H1 (cell line): ENCODE measurements around the gene SLC7A11. TPM values are rescaled to one million over a fixed set of nuclear protein-coding genes. Genes with fewer than 3 reads are reported as not detected.

Source experiments
- CTCF ChIA-PET: fragments of 300-600 bp; sonication (Branson Sonifier 250); formaldehyde crosslinking; loops from one replicate; lab custom pipeline; 2021; ENCODE audit not compliant: partially characterized antibody; lab: Charles Lee
- POLR2A ChIA-PET: fragments of 300-600 bp; sonication (Branson Sonifier 250); formaldehyde crosslinking; loops from one replicate; lab custom pipeline; 2021; ENCODE audit warnings: inconsistent platforms; ENCODE audit not compliant: partially characterized antibody; lab: Charles Lee
- DNase-seq, 2 experiments: peaks; one replicate each; pipeline versions ENCODE4 v3.0.0 to v3.0.0-alpha.2; 2010 to 2022; ENCODE audit warnings: low spot score in 2 of 2, low read depth in 1 of 2, mixed read lengths in 1 of 2
- FAIRE-seq: peaks from 2 replicates; lab custom pipeline; 2011; peaks lifted over from hg19 to GRCh38; lab: Jason Lieb, UNC
- H2AFZ ChIP-seq: 2 replicates; pipeline ENCODE4 v1.8.1; 2012; ENCODE audit warnings: low read length, inconsistent platforms
- H2AK5ac ChIP-seq: 2 replicates; pipeline ENCODE4 v1.6.1; 2013; ENCODE audit warnings: low read depth, low read length
- H2BK120ac ChIP-seq: replicated peaks from 2 replicates; pipeline ENCODE3; 2013; ENCODE audit warnings: low read depth, low read length, inconsistent platforms
- H2BK12ac ChIP-seq: 2 replicates; pipeline ENCODE4 v1.6.1; 2013; ENCODE audit warnings: low read depth, low read length
- H2BK15ac ChIP-seq: 2 replicates; pipeline ENCODE4 v1.6.1; 2013; ENCODE audit warnings: low read length
- H2BK20ac ChIP-seq: 2 replicates; pipeline ENCODE4 v1.6.1; 2013; ENCODE audit warnings: low read length
- H2BK5ac ChIP-seq: 2 replicates; pipeline ENCODE4 v1.6.1; 2013; ENCODE audit warnings: low read depth, low read length
- H3K14ac ChIP-seq: 2 replicates; pipeline ENCODE4 v1.6.1; 2013; ENCODE audit warnings: inconsistent platforms; ENCODE audit not compliant: insufficient read length
- H3K18ac ChIP-seq: 2 replicates; pipeline ENCODE4 v1.6.1; 2013; ENCODE audit warnings: low read length; ENCODE audit errors: extremely low read depth
- H3K23ac ChIP-seq: 2 replicates; pipeline ENCODE4 v1.6.1; 2013; ENCODE audit warnings: inconsistent platforms; ENCODE audit not compliant: insufficient read length
- H3K23me2 ChIP-seq: 2 replicates; pipeline ENCODE4 v1.6.1; 2013; ENCODE audit warnings: low read depth, low read length
- H3K27ac ChIP-seq: 2 replicates; pipeline ENCODE4 v1.6.1; 2011; ENCODE audit warnings: low read depth, low read length, inconsistent platforms
- H3K27me3 ChIP-seq, 4 experiments: replicated peaks in 1 of 4; 1 replicate in 1 of 4; 2 replicates in 3 of 4; pipeline versions ENCODE4 v1.6.1 to v1.8.1; 2011 to 2013; ENCODE audit warnings: low read length in 3 of 4, mild to moderate bottlenecking in 3 of 4, inconsistent platforms in 2 of 4, mixed read lengths in 2 of 4, moderate library complexity in 1 of 4; ENCODE audit not compliant: control insufficient read depth in 3 of 4, insufficient read depth in 3 of 4; ENCODE audit errors: extremely low read depth in 1 of 4
- H3K36me3 ChIP-seq, 4 experiments: 2 replicates each; pipeline versions ENCODE4 v1.6.1 to v1.8.1; 2011 to 2013; ENCODE audit warnings: mild to moderate bottlenecking in 4 of 4, low read length in 3 of 4, moderate library complexity in 2 of 4, control low read depth in 1 of 4, inconsistent platforms in 1 of 4; ENCODE audit not compliant: insufficient read depth in 4 of 4, control insufficient read depth in 2 of 4
- H3K4ac ChIP-seq: replicated peaks from 2 replicates; pipeline ENCODE3; 2013; ENCODE audit warnings: low read length, low read depth, mixed read lengths, inconsistent platforms; ENCODE audit not compliant: insufficient read length
- H3K4me1 ChIP-seq, 4 experiments: replicated peaks in 1 of 4; 1 replicate in 1 of 4; 2 replicates in 3 of 4; pipeline versions ENCODE4 v1.6.1 to v1.8.1; 2011 to 2013; ENCODE audit warnings: low read length in 3 of 4, inconsistent platforms in 2 of 4, mixed read lengths in 1 of 4; ENCODE audit not compliant: insufficient read depth in 4 of 4, control insufficient read depth in 3 of 4
- H3K4me2 ChIP-seq, 2 experiments: 2 replicates each; pipeline versions ENCODE4 v1.6.1 to v1.8.1; 2011 to 2013; ENCODE audit warnings: low read depth in 2 of 2, low read length in 2 of 2, control low read depth in 1 of 2, inconsistent platforms in 1 of 2, mild to moderate bottlenecking in 1 of 2; ENCODE audit not compliant: insufficient read depth in 1 of 2
- H3K4me3 ChIP-seq, 4 experiments: fragments of 200-600, 300-600 bp in 1 of 4; sonication (generic), shearing (Covaris generic), sonication (Bioruptor Twin) in 1 of 4; 2 replicates each; pipeline versions ENCODE4 v1.5.1 to v1.8.1; 2011 to 2016; ENCODE audit warnings: low read length in 4 of 4, low read depth in 3 of 4, control low read depth in 2 of 4, inconsistent platforms in 2 of 4, mild to moderate bottlenecking in 2 of 4, mixed read lengths in 1 of 4, moderate library complexity in 1 of 4; ENCODE audit not compliant: insufficient read depth in 2 of 4; ENCODE audit errors: extremely low read depth in 1 of 4
- H3K56ac ChIP-seq: replicated peaks from 2 replicates; pipeline ENCODE3; 2013; ENCODE audit warnings: low read depth, mild to moderate bottlenecking, mixed read lengths, low read length, inconsistent platforms; ENCODE audit not compliant: insufficient read length
- H3K79me1 ChIP-seq: 2 replicates; pipeline ENCODE4 v1.6.1; 2013; ENCODE audit warnings: low read depth, low read length, control low read depth
- H3K79me2 ChIP-seq, 2 experiments: 2 replicates each; pipeline versions ENCODE4 v1.6.1 to v1.8.1; 2012 to 2013; ENCODE audit warnings: low read length in 2 of 2, mild to moderate bottlenecking in 2 of 2, inconsistent platforms in 1 of 2; ENCODE audit not compliant: insufficient read depth in 2 of 2, control insufficient read depth in 1 of 2
- H3K9ac ChIP-seq, 4 experiments: replicated peaks in 1 of 4; 1 replicate in 1 of 4; 2 replicates in 3 of 4; pipeline versions ENCODE4 v1.6.1 to v1.8.1; 2011 to 2013; ENCODE audit warnings: low read depth in 3 of 4, low read length in 3 of 4, control low read depth in 2 of 4, mild to moderate bottlenecking in 2 of 4, moderate library complexity in 2 of 4, inconsistent platforms in 1 of 4; ENCODE audit errors: extremely low read depth in 1 of 4
- H3K9me3 ChIP-seq, 2 experiments: 2 replicates each; pipeline versions ENCODE4 v1.6.1 to v1.8.1; 2012 to 2013; ENCODE audit warnings: mild to moderate bottlenecking in 2 of 2, moderate library complexity in 2 of 2, control low read depth in 1 of 2, inconsistent platforms in 1 of 2, low read depth in 1 of 2, low read length in 1 of 2, mixed read lengths in 1 of 2; ENCODE audit not compliant: insufficient read depth in 2 of 2
- H4K20me1 ChIP-seq, 2 experiments: replicated peaks in 1 of 2; 2 replicates each; pipeline versions ENCODE3 to v1.8.1; 2011 to 2013; ENCODE audit warnings: inconsistent platforms in 2 of 2, low read length in 2 of 2, mild to moderate bottlenecking in 1 of 2; ENCODE audit not compliant: insufficient read depth in 2 of 2, control insufficient read depth in 1 of 2
- H4K5ac ChIP-seq: 2 replicates; pipeline ENCODE4 v1.6.1; 2013; ENCODE audit warnings: low read length, low read depth, mixed read lengths, inconsistent platforms; ENCODE audit not compliant: insufficient read length
- H4K8ac ChIP-seq: 2 replicates; pipeline ENCODE4 v1.8.0; 2013; ENCODE audit warnings: mild to moderate bottlenecking, moderate library complexity, low read length, inconsistent platforms; ENCODE audit not compliant: insufficient read depth; ENCODE audit errors: extremely low read depth
- H4K91ac ChIP-seq: replicated peaks from 2 replicates; pipeline ENCODE3; 2013; ENCODE audit warnings: low read length, mixed read lengths, inconsistent platforms; ENCODE audit not compliant: insufficient read length
- GTF2F1 ChIP-seq: IDR thresholded peaks from 2 replicates; pipeline ENCODE4 v1.6.1; 2012; ENCODE audit warnings: low read depth, low read length, improper control_type of control experiment, borderline replicate concordance
- KDM5A ChIP-seq: fragments of 200-600 bp; IDR thresholded peaks from 2 replicates; pipeline ENCODE4 v1.7.1; 2012; ENCODE audit warnings: mild to moderate bottlenecking, low read length, inconsistent platforms, mixed read lengths
- RXRA ChIP-seq: IDR thresholded peaks from 2 replicates; pipeline ENCODE4 v1.6.1; 2011; ENCODE audit warnings: low read depth, mild to moderate bottlenecking, low read length, moderate library complexity; ENCODE audit not compliant: insufficient read depth
- SIX5 ChIP-seq: IDR thresholded peaks from 2 replicates; pipeline ENCODE4 v1.6.1; 2011; ENCODE audit warnings: mild to moderate bottlenecking, low read depth, low read length
- WGBS, 2 experiments: shearing (Covaris generic) in 1 of 2; methylation state at CpG; one replicate each; pipeline versions ENCODE4 v1.1.6 to v1.1.7; 2013 to 2015; ENCODE audit warnings: low lambda C conversion rate in 2 of 2, mixed read lengths in 2 of 2, inconsistent platforms in 1 of 2, low coverage in 1 of 2, missing lambda C conversion rate in 1 of 2; ENCODE audit not compliant: insufficient replicate concordance in 2 of 2, insufficient coverage in 1 of 2, insufficient read length in 1 of 2; ENCODE audit errors: extremely low coverage in 1 of 2, missing lambda C conversion rate in 1 of 2; 5-methylcytosine and 5-hydroxymethylcytosine counted together
- polyA plus RNA-seq, 7 experiments: library from polyadenylated mRNA; depleted of rRNA in 3 of 7; stranded (reverse) in 5 of 7; unstranded in 2 of 7; fragments of >200 nt in 5 of 7; fragments of 200-250 nt in 2 of 7; gene quantifications; 1 replicate in 5 of 7; 2 replicates in 1 of 7; 4 replicates in 1 of 7; pipeline versions ENCODE4 v1.2.1 to v1.2.3, GENCODE V29; 2011 to 2013; ENCODE audit warnings: missing spikeins in 2 of 7, mixed read lengths in 2 of 7
- total RNA-seq: library from RNA; stranded (reverse); fragmentation: NEBNext Ultra II Directional; extraction: Animal tissue kit (Norgen Biotek cat#: 25700); gene quantifications from 2 replicates; pipeline ENCODE4 v1.2.1, GENCODE V29; 2021

The SLC7A11 gene
- total and polyA plus RNA-seq, 2 of the 8 experiments (the other 6 are each of a cell fraction or from before 2014, with no cell fraction given), result 6.6 to 17.0 TPM

GRCh38 chr4:138242834-138243156, 646 bp upstream of the SLC7A11 start:
- peak overlapping the region; percentile 87 to 91; a peak in 3 of 4 replicates for H3K4me2 ChIP-seq
- POLR2A ChIA-PET, result interaction anchor here (0.8 to 8.7 kb wide), 22 partner anchors 8 to 334 kb away, joined by 3 to 90 read pairs (median 4); no protein-coding TSS in a partner anchor

More at GRCh38 chr4:138242834-138243156, 646 bp upstream of the SLC7A11 start:
- Histone ChIP-seq H3K4me3 (peak overlapping the region in 3 of 4 experiments; percentile 17 to 86 (median 73); a peak in 4 of 8 replicates), H2BK15ac (no peak overlapping the region), H3K56ac (no peak overlapping the region), H3K9ac (peak overlapping the region in 1 of 4 experiments; percentile 49; a peak in 2 of 7 replicates), H2BK12ac (no peak overlapping the region), H3K23ac (no peak overlapping the region), H3K23me2 (peaks cover 5% of the 10 kb centered on the region), H3K4ac (no peak overlapping the region), H3K4me1 (peaks cover 0 to 7% (median 2%) of the 10 kb centered on the region in 4 experiments; a peak in 2 of 7 replicates), H2BK120ac (no peak overlapping the region), H4K20me1 (no peaks in the 10 kb centered on the region), H4K91ac (no peak overlapping the region), H2AFZ (no peak overlapping the region), H3K27me3 (no peaks in the 10 kb centered on the region), H3K79me1 (no peaks in the 10 kb centered on the region; the same call in 1 of the 2 replicates), H3K9me3 (no peaks in the 10 kb centered on the region), H4K5ac (peak overlapping the region; percentile 85), H2AK5ac (no peak overlapping the region), H4K8ac (no peak overlapping the region), H2BK20ac (no peak overlapping the region), H3K18ac (no peak overlapping the region; the same call in 1 of the 2 replicates), H3K79me2 (peaks cover 0 to 43% of the 10 kb centered on the region in 2 experiments; a peak in 2 of 4 replicates), H2BK5ac (no peak overlapping the region), H3K36me3 (peaks cover 0 to 9% (median 0%) of the 10 kb centered on the region in 4 experiments; a peak in 1 of 8 replicates), H3K14ac (no peak overlapping the region), H3K27ac (peak overlapping the region; percentile 46; the same call in 1 of the 2 replicates)
- FAIRE-seq (no peak), DNase-seq (no peak)
- CTCF ChIA-PET, result interaction anchor here (0.6 to 2.0 kb wide), 5 partner anchors 52 to 317 kb away, joined by 3 to 7 read pairs (median 5); no protein-coding TSS in a partner anchor
- TF ChIP-seq KDM5A, result no peak
- TF ChIP-seq GTF2F1, result no peak
- no peak for TF ChIP-seq RXRA
- TF ChIP-seq SIX5, result no peak
- WGBS, 2 experiments, result 9% methylated on average over 1 of the region's 1 CpG; no CpG with 5 or more reads in 1 of the 2 experiments
